HEK293 (cell line): ENCODE data around the gene KRT81.

Experiments used
- CTCF ChIP-seq: fragments of 450-650 bp; formaldehyde crosslinking; IDR thresholded peaks from 2 replicates; pipeline ENCODE4 v1.5.1; 2016; ENCODE audit warnings: missing biosample characterization, missing genetic modification characterization
- ZNF311 ChIP-seq: fragments of 450-650 bp; formaldehyde crosslinking; IDR thresholded peaks from 2 replicates; pipeline ENCODE4 v1.5.1; 2017; ENCODE audit warnings: missing biosample characterization, missing genetic modification characterization, borderline replicate concordance

- TF ChIP-seq CTCF (tag by site-specific recombination) (no peak), ZNF311 (tag by site-specific recombination) (no peak)
Measured at GRCh38 chr12:52314511-52314910, 23.2 kb upstream of the KRT81 start.
